ENCODE results near the gene SYCE3.

Gene SYCE3

GRCh38 chr22:50597097-50597496 is 34.4 kb upstream of the SYCE3 start:
- no peak overlapping the region for H3K4me3 ChIP-seq (ENCODE audit: low read depth, low read length)
- TF ChIP-seq, protein P1, sequence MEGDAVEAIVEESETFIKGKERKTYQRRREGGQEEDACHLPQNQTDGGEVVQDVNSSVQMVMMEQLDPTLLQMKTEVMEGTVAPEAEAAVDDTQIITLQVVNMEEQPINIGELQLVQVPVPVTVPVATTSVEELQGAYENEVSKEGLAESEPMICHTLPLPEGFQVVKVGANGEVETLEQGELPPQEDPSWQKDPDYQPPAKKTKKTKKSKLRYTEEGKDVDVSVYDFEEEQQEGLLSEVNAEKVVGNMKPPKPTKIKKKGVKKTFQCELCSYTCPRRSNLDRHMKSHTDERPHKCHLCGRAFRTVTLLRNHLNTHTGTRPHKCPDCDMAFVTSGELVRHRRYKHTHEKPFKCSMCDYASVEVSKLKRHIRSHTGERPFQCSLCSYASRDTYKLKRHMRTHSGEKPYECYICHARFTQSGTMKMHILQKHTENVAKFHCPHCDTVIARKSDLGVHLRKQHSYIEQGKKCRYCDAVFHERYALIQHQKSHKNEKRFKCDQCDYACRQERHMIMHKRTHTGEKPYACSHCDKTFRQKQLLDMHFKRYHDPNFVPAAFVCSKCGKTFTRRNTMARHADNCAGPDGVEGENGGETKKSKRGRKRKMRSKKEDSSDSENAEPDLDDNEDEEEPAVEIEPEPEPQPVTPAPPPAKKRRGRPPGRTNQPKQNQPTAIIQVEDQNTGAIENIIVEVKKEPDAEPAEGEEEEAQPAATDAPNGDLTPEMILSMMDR (IDR thresholded peaks at IDR 0.05; ENCODE audit: low read depth, low read length) = no peak

GRCh38 chr22:50595189-50595588 is 32.5 kb upstream of the SYCE3 start:
- no peak overlapping the region for H3K4me3 ChIP-seq (ENCODE audit: low read depth, low read length)
- TF ChIP-seq, protein P1 (IDR thresholded peaks at IDR 0.05; ENCODE audit: low read depth, low read length) = no peak

DNA sequence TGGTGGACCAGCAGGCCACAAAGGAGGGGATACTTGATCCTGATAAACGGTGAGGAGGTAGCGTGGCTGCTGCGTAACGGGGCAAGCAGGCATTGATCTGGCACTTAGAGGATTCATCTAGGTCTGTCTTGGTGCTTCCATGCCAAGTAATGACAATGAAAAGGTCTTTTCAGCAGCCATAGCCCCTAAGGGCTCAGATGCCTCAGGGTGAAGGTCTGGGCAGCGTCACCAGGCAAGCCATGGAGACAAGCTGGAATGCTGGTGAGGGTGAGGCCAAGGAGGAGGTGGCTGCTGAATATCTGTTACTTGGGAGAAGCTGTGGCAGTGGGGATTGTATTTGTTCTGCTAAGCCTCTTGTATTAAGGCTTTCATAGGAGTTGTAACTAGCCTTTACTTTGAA is 24.7 kb upstream of the SYCE3 start:
- no peak overlapping the region for H3K4me3 ChIP-seq (ENCODE audit: low read depth, low read length)
- TF ChIP-seq, protein P1 (IDR thresholded peaks at IDR 0.05; ENCODE audit: low read depth, low read length) = no peak

DNA sequence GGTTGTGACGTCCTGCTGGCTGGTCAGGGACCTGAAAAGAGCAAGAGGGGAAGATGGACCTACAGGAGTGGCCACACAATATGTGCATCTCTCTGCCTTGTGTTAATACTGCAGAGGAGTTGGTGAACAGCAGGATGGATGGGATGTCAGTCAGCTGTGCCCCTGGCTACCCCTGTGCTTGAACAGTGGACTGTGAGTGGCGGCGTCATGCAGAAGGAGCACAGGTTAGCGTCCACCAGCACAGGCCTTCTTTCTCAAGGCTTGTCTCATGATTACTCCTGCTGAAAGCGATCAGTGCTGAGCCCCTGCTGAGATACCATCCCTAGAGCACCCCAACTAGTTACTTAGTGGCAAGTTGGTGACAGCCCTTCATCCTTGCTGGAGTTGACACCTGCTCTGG is 23.7 kb upstream of the SYCE3 start:
- H3K4me3 ChIP-seq (ENCODE audit: low read depth, low read length) = no peak overlapping the region
- TF ChIP-seq, protein P1 (IDR thresholded peaks at IDR 0.05; ENCODE audit: low read depth, low read length) = no peak

DNA sequence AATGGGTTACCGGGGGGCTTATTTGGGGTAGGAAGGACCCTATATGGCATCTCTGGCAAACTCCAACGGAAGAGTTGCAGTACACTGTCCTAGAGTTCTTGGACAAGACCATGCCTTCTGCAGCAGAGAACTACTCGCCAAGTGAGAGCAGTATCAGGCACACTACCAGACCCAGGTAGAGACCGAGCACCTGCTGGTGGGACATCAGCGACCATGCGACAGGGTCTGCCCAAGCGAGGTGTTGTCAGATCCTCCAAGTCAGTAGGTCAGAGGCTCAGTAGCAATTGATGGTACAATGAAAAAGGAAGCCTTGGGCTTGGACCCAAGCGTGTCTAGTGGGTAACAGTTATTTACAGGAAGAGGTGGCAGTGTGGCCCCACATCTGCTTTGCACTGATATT is 23.1 kb upstream of the SYCE3 start:
- TF ChIP-seq, protein P1 (IDR thresholded peaks at IDR 0.05; ENCODE audit: low read depth, low read length) = no peak
- H3K4me3 ChIP-seq (ENCODE audit: low read depth, low read length) = no peak overlapping the region

GRCh38 chr22:50585238-50585637 is 22.5 kb upstream of the SYCE3 start:
- H3K4me3 ChIP-seq (ENCODE audit: low read depth, low read length) = no peak overlapping the region
- TF ChIP-seq, protein P1 (IDR thresholded peaks at IDR 0.05; ENCODE audit: low read depth, low read length) = no peak

GRCh38 chr22:50584106-50585096 is 21.7 kb upstream of the SYCE3 start:
- TF ChIP-seq, protein P1 (IDR thresholded peaks at IDR 0.05; ENCODE audit: low read depth, low read length) = no peak
- no peak overlapping the region; the same call in 1 of the 2 replicates for H3K4me3 ChIP-seq (ENCODE audit: low read depth, low read length)
